SU-DHL-6 (cell line): Measurements from ENCODE around the gene PAF1.

Experiments
- H2AFZ ChIP-seq: fragments of 200-600 bp; sonication (generic); 2 replicates; pipeline ENCODE4 v1.6.1; 2014; ENCODE audit warnings: low read depth, mild to moderate bottlenecking, moderate library complexity, mixed read lengths, antibody characterized with exemption, low read length; ENCODE audit not compliant: severe bottlenecking
- H3F3A ChIP-seq: fragments of 200-600 bp; shearing (Covaris generic); 2 replicates; pipeline ENCODE4 v1.6.0; 2016; ENCODE audit warnings: antibody characterized with exemption, mild to moderate bottlenecking; ENCODE audit not compliant: insufficient read depth
- H3K27ac ChIP-seq: fragments of 200-600 bp; sonication (generic); 2 replicates; pipeline ENCODE4 v1.5.1; 2016; ENCODE audit warnings: low read depth, mild to moderate bottlenecking, low read length, moderate library complexity, mixed read lengths
- H3K27me3 ChIP-seq: fragments of 200-600 bp; sonication (generic), shearing (Covaris generic); 2 replicates; pipeline ENCODE4 v1.6.0; 2014; ENCODE audit warnings: mild to moderate bottlenecking, low read length
- H3K36me3 ChIP-seq: fragments of 200-600 bp; sonication (generic); 2 replicates; pipeline ENCODE4 v1.6.1; 2014; ENCODE audit warnings: mild to moderate bottlenecking, low read length, mixed read lengths
- H3K4me2 ChIP-seq: fragments of 300-600, 200-600 bp; shearing (Covaris generic), sonication (generic); 2 replicates; pipeline ENCODE4 v1.6.0; 2014; ENCODE audit warnings: low read length, low read depth, mild to moderate bottlenecking; ENCODE audit not compliant: poor library complexity, severe bottlenecking
- H3K4me3 ChIP-seq: fragments of 200-600 bp; sonication (generic); 2 replicates; pipeline ENCODE4 v1.5.1; 2014; ENCODE audit warnings: antibody characterized with exemption, low read length, mild to moderate bottlenecking, mixed read lengths; ENCODE audit not compliant: insufficient read depth, poor library complexity, severe bottlenecking
- H3K79me2 ChIP-seq: fragments of 200-600 bp; sonication (generic); 2 replicates; pipeline ENCODE4 v1.6.1; 2014; ENCODE audit warnings: mild to moderate bottlenecking, low read length, moderate library complexity; ENCODE audit not compliant: insufficient read depth
- H3K9ac ChIP-seq: fragments of 200-600 bp; sonication (generic); 2 replicates; pipeline ENCODE4 v1.7.0; 2014; ENCODE audit warnings: mild to moderate bottlenecking, low read length
- H3K9me2 ChIP-seq: fragments of 200-600 bp; sonication (generic); replicated peaks from 2 replicates; pipeline ENCODE4 v1.6.1; 2014; ENCODE audit warnings: low read length; ENCODE audit not compliant: insufficient read depth
- H3K9me3 ChIP-seq: fragments of 200-600 bp; sonication (generic); 2 replicates; pipeline ENCODE4 v1.6.1; 2014; ENCODE audit warnings: low read length, mixed read lengths; ENCODE audit not compliant: insufficient read depth
- H4K20me1 ChIP-seq: fragments of 200-600 bp; sonication (generic); 2 replicates; pipeline ENCODE4 v1.6.1; 2014; ENCODE audit warnings: low read depth, mild to moderate bottlenecking, antibody characterized with exemption, low read length, moderate library complexity, mixed read lengths
- CTCF ChIP-seq: fragments of 200-600 bp; sonication (generic); IDR thresholded peaks from one replicate; pipeline ENCODE4 v1.5.1; 2017; ENCODE audit warnings: antibody characterized with exemption, mild to moderate bottlenecking, low read length, moderate library complexity; ENCODE audit not compliant: insufficient read depth, poor library complexity, severe bottlenecking
- EZH2phosphoT487 ChIP-seq: fragments of 200-600 bp; sonication (generic), shearing (Covaris generic); conservative IDR thresholded peaks from 2 replicates; pipeline ENCODE4 v1.6.1; 2018; ENCODE audit warnings: mild to moderate bottlenecking, antibody characterized with exemption, low read length, moderate library complexity, mixed read lengths

PAF1 gene

GRCh38 chr19:39360599-39360998 is 30.3 kb downstream of the PAF1 start:
- Histone ChIP-seq H3F3A (no peaks in the 10 kb centered on the region), H3K27ac (no peak overlapping the region)
- TF ChIP-seq CTCF = no peak
- TF ChIP-seq EZH2phosphoT487 = no peak

GRCh38 chr19:39359026-39359425 is 31.9 kb downstream of the PAF1 start:
- no peaks in the 10 kb centered on the region for H3K79me2 ChIP-seq
- no peaks in the 10 kb centered on the region for H3K9me3 ChIP-seq
- no peak overlapping the region for H3K27ac ChIP-seq
- TF ChIP-seq CTCF (no peak), EZH2phosphoT487 (no peak)
- peaks cover 4% of the 10 kb centered on the region; the same call in 1 of the 2 replicates for H3K36me3 ChIP-seq
- no peaks in the 10 kb centered on the region for H3K27me3 ChIP-seq
- H2AFZ ChIP-seq = no peak overlapping the region
- H3K4me3 ChIP-seq = no peak overlapping the region
- no peaks in the 10 kb centered on the region for H3F3A ChIP-seq
- H3K4me2 ChIP-seq = no peak overlapping the region
- H4K20me1 ChIP-seq = no peaks in the 10 kb centered on the region
- H3K9ac ChIP-seq = no peak overlapping the region
- no peaks in the 10 kb centered on the region for H3K9me2 ChIP-seq

More at GRCh38 chr19:39360599-39360998, 30.3 kb downstream of the PAF1 start:
- H3K9me2 ChIP-seq = no peaks in the 10 kb centered on the region
- H2AFZ ChIP-seq = no peak overlapping the region
- no peaks in the 10 kb centered on the region for H3K27me3 ChIP-seq
- H3K4me3 ChIP-seq = no peak overlapping the region
- H3K9ac ChIP-seq = no peak overlapping the region
- no peaks in the 10 kb centered on the region for H3K79me2 ChIP-seq
- H3K36me3 ChIP-seq = peaks cover 4% of the 10 kb centered on the region; the same call in 1 of the 2 replicates
- no peaks in the 10 kb centered on the region for H3K9me3 ChIP-seq
- no peak overlapping the region for H3K4me2 ChIP-seq
- no peaks in the 10 kb centered on the region for H4K20me1 ChIP-seq

- Histone ChIP-seq H3K79me2 (no peaks in the 10 kb centered on the region), H3K9me3 (no peaks in the 10 kb centered on the region), H3K9ac (no peak overlapping the region), H4K20me1 (no peaks in the 10 kb centered on the region), H3K27me3 (no peaks in the 10 kb centered on the region), H3K4me3 (no peak overlapping the region), H3K27ac (no peak overlapping the region), H3K4me2 (no peak overlapping the region), H3K9me2 (no peaks in the 10 kb centered on the region), H3F3A (no peaks in the 10 kb centered on the region), H3K36me3 (peaks cover 4% of the 10 kb centered on the region; the same call in 1 of the 2 replicates), H2AFZ (no peak overlapping the region)
- TF ChIP-seq EZH2phosphoT487 = no peak
- no peak for TF ChIP-seq CTCF
Measured at GRCh38 chr19:39356647-39357046, 34.3 kb downstream of the PAF1 start.
